Thoracic aorta (tissue), 2 donors: ENCODE data around the gene NKX3-2. TPM values are rescaled to one million over a fixed set of nuclear protein-coding genes. Genes with fewer than 3 reads are reported as not detected.

Source experiments
- ATAC-seq: fragments of 150-250 bp; one replicate; pipeline ENCODE4 v1.8.0; 2017; ENCODE audit warnings: low read depth; ENCODE audit not compliant: insufficient number of reproducible peaks, low FRiP score
- DNase-seq: peaks from one replicate; pipeline ENCODE4 v3.0.0-alpha.2; 2020; ENCODE audit warnings: low spot score
- H3K27ac ChIP-seq, 2 donors: fragments of 200-600 bp; sonication (generic); 1 replicate in 1 of 2; 2 replicates in 1 of 2; pipeline ENCODE4 v1.5.1; 2016; ENCODE audit warnings: mild to moderate bottlenecking in 2 of 2, moderate library complexity in 2 of 2
- H3K27me3 ChIP-seq: fragments of 200-600 bp; sonication (generic); replicated peaks from 2 replicates; pipeline ENCODE4 v1.6.0; 2016; ENCODE audit warnings: mild to moderate bottlenecking; ENCODE audit not compliant: insufficient read depth
- H3K36me3 ChIP-seq: fragments of 200-600 bp; sonication (generic); one replicate; pipeline ENCODE4 v1.5.1; 2016
- H3K4me1 ChIP-seq, 2 donors: fragments of 200-600 bp; sonication (generic); 1 replicate in 1 of 2; 2 replicates in 1 of 2; pipeline versions ENCODE4 v1.5.1 to v1.6.0; 2016; ENCODE audit warnings: low read depth in 2 of 2, mild to moderate bottlenecking in 1 of 2; ENCODE audit not compliant: control insufficient read depth in 1 of 2
- H3K4me3 ChIP-seq: fragments of 200-600 bp; sonication (generic); 2 replicates; pipeline ENCODE4 v1.5.1; 2016; ENCODE audit warnings: mild to moderate bottlenecking
- H3K9me3 ChIP-seq: fragments of 200-600 bp; sonication (generic); 2 replicates; pipeline ENCODE4 v1.5.1; 2016
- CTCF ChIP-seq: fragments of 200-600 bp; sonication (generic); IDR thresholded peaks from one replicate; pipeline ENCODE4 v1.5.1; 2019; ENCODE audit warnings: antibody characterized with exemption
- total RNA-seq, 2 donors: library from RNA; depleted of rRNA; stranded (reverse); fragments of >200 nt; gene quantifications; one replicate each; pipeline versions ENCODE4 v1.1.0 to v1.2.3, GENCODE V29; 2016

NKX3-2 gene
- total RNA-seq, 2 donors from 2014 or later, result 0.28 TPM; not detected in 1

GRCh38 chr4:13536607-13537006, 7.7 kb downstream of the NKX3-2 start:
- Histone ChIP-seq H3K27me3 (peaks cover 24% of the 10 kb centered on the region), H3K9me3 (no peaks in the 10 kb centered on the region), H3K36me3 (no peaks in the 10 kb centered on the region), H3K4me1 (peaks cover 3 to 9% of the 10 kb centered on the region in 2 donors), H3K4me3 (no peak overlapping the region), H3K27ac (no peak overlapping the region)
- ATAC-seq (no peak), DNase-seq (no peak)
- no peak for TF ChIP-seq CTCF

- H3K27ac ChIP-seq, result no peak overlapping the region
- H3K27me3 ChIP-seq, result peaks cover 24% of the 10 kb centered on the region
- DNase-seq, result no peak
These were observed 8.5 kb downstream of the NKX3-2 start for GRCh38 chr4:13535708-13536361.

GRCh38 chr4:13535118-13535517, 9.2 kb downstream of the NKX3-2 start:
- Histone ChIP-seq H3K36me3 (no peaks in the 10 kb centered on the region), H3K27ac (no peak overlapping the region), H3K4me3 (no peak overlapping the region), H3K9me3 (no peaks in the 10 kb centered on the region), H3K27me3 (peaks cover 29% of the 10 kb centered on the region), H3K4me1 (peaks cover 3 to 12% of the 10 kb centered on the region in 2 donors)
- no peak for TF ChIP-seq CTCF
- ATAC-seq (no peak), DNase-seq (no peak)

More at GRCh38 chr4:13535708-13536361, 8.5 kb downstream of the NKX3-2 start:
- no peaks in the 10 kb centered on the region for H3K9me3 ChIP-seq
- H3K4me1 ChIP-seq, result peaks cover 3 to 12% of the 10 kb centered on the region in 2 donors
- H3K36me3 ChIP-seq, result no peaks in the 10 kb centered on the region
- H3K4me3 ChIP-seq, result no peak overlapping the region
- no peak for TF ChIP-seq CTCF
- no peak for ATAC-seq

- peaks cover 24% of the 10 kb centered on the region for H3K27me3 ChIP-seq
- no peaks in the 10 kb centered on the region for H3K36me3 ChIP-seq
- no peak overlapping the region for H3K4me3 ChIP-seq
- H3K9me3 ChIP-seq, result no peaks in the 10 kb centered on the region
- no peak for ATAC-seq
- DNase-seq, result no peak
- H3K4me1 ChIP-seq, result peaks cover 3 to 9% of the 10 kb centered on the region in 2 donors
- TF ChIP-seq CTCF, result no peak
- H3K27ac ChIP-seq, result no peak overlapping the region
These were observed 9.8 kb downstream of the NKX3-2 start for GRCh38 chr4:13534344-13535063.

GRCh38 chr4:13533670-13534343, 10.5 kb downstream of the NKX3-2 start:
- H3K27ac ChIP-seq, result no peak overlapping the region
- H3K4me3 ChIP-seq, result no peak overlapping the region
- ATAC-seq (no peak), DNase-seq (no peak)
- H3K4me1 ChIP-seq, result peaks cover 3 to 7% of the 10 kb centered on the region in 2 donors
- no peaks in the 10 kb centered on the region for H3K9me3 ChIP-seq
- H3K27me3 ChIP-seq, result peaks cover 24% of the 10 kb centered on the region
- TF ChIP-seq CTCF, result no peak
- H3K36me3 ChIP-seq, result no peaks in the 10 kb centered on the region
